CD4-positive, alpha-beta memory T cell (primary cell): ENCODE data around the gene HMHB1. TPM values are rescaled to one million over a fixed set of nuclear protein-coding genes. Genes with fewer than 3 reads are reported as not detected.

ENCODE experiments used
- CTCF ChIA-PET: fragments of 350-600 bp; sonication (Branson Sonifier 250); formaldehyde crosslinking; loops from one replicate; lab custom pipeline; 2021; ENCODE audit warnings: inconsistent platforms; ENCODE audit not compliant: partially characterized antibody; lab: Charles Lee
- POLR2A ChIA-PET: fragments of 350-600 bp; sonication (Branson Sonifier 250); formaldehyde crosslinking; loops from one replicate; lab custom pipeline; 2021; ENCODE audit not compliant: partially characterized antibody; lab: Charles Lee
- DNase-seq, 5 donors: peaks; one replicate each; pipeline versions ENCODE4 v3.0.0 to v3.0.0-alpha.2; 2020 to 2022; ENCODE audit warnings: mixed read lengths in 1 of 5
- H3K27ac ChIP-seq: one replicate; pipeline ENCODE4 v1.7.0; 2013; ENCODE audit warnings: low read depth, low read length
- H3K27me3 ChIP-seq: 2 replicates; pipeline ENCODE4 v1.7.0; 2013; ENCODE audit warnings: mild to moderate bottlenecking, low read length, moderate library complexity; ENCODE audit not compliant: insufficient read depth
- H3K36me3 ChIP-seq: 2 replicates; pipeline ENCODE4 v1.7.0; 2013; ENCODE audit warnings: mild to moderate bottlenecking, low read length, moderate library complexity; ENCODE audit not compliant: insufficient read depth
- H3K4me1 ChIP-seq: 2 replicates; pipeline ENCODE4 v1.7.0; 2013; ENCODE audit warnings: mild to moderate bottlenecking, low read length, moderate library complexity; ENCODE audit not compliant: insufficient read depth
- H3K4me3 ChIP-seq, 2 donors: one replicate each; pipeline ENCODE4 v1.7.0; 2013; ENCODE audit warnings: low read length in 2 of 2, mild to moderate bottlenecking in 1 of 2
- H3K9me3 ChIP-seq, 2 donors: one replicate each; pipeline ENCODE4 v1.7.0; 2013; ENCODE audit warnings: low read length in 2 of 2, control low read depth in 1 of 2; ENCODE audit not compliant: control insufficient read depth in 1 of 2
- H3K27ac Mint-ChIP-seq, 7 donors: one replicate each; pipeline ENCODE4 v1.8.0; 2020 to 2021; ENCODE audit warnings: mixed read lengths in 7 of 7, mild to moderate bottlenecking in 6 of 7, inconsistent platforms in 3 of 7, moderate library complexity in 3 of 7
- H3K27me3 Mint-ChIP-seq, 2 donors: one replicate each; pipeline ENCODE4 v1.8.0; 2020 to 2021; ENCODE audit warnings: mixed read lengths in 2 of 2
- H3K36me3 Mint-ChIP-seq, 2 donors: one replicate each; pipeline ENCODE4 v1.8.0; 2020 to 2021; ENCODE audit warnings: mixed read lengths in 2 of 2, inconsistent platforms in 1 of 2, mild to moderate bottlenecking in 1 of 2
- H3K4me1 Mint-ChIP-seq, 4 donors: one replicate each; pipeline ENCODE4 v1.8.0; 2020 to 2021; ENCODE audit warnings: mixed read lengths in 4 of 4, mild to moderate bottlenecking in 1 of 4
- H3K4me3 Mint-ChIP-seq, 8 donors: one replicate each; pipeline ENCODE4 v1.8.0; 2020 to 2021; ENCODE audit warnings: mixed read lengths in 8 of 8, mild to moderate bottlenecking in 7 of 8, moderate library complexity in 6 of 8, inconsistent platforms in 3 of 8
- H3K9me3 Mint-ChIP-seq, 8 donors: one replicate each; pipeline ENCODE4 v1.8.0; 2020 to 2021; ENCODE audit warnings: mixed read lengths in 8 of 8, mild to moderate bottlenecking in 5 of 8, inconsistent platforms in 3 of 8, moderate library complexity in 1 of 8
- intact Hi-C: fragments of 100-400 bp; cut with micrococcal nuclease; formaldehyde crosslinking; loops from one replicate; pipeline ENCODE4 v1.15.1; 2023
- polyA plus RNA-seq, 2 donors: library from polyadenylated mRNA; unstranded; fragments of 300-500 nt; fragmentation: Illumina TruSeq; gene quantifications; one replicate each; pipeline ENCODE4 v1.2.3, GENCODE V29; 2021
- total RNA-seq, 2 experiments: library from RNA; stranded (reverse); gene quantifications; one replicate each; pipeline ENCODE4 v1.2.3, GENCODE V29; 2021

The HMHB1 gene
- total and polyA plus RNA-seq, 4 experiments from 2014 or later = not detected

DNA sequence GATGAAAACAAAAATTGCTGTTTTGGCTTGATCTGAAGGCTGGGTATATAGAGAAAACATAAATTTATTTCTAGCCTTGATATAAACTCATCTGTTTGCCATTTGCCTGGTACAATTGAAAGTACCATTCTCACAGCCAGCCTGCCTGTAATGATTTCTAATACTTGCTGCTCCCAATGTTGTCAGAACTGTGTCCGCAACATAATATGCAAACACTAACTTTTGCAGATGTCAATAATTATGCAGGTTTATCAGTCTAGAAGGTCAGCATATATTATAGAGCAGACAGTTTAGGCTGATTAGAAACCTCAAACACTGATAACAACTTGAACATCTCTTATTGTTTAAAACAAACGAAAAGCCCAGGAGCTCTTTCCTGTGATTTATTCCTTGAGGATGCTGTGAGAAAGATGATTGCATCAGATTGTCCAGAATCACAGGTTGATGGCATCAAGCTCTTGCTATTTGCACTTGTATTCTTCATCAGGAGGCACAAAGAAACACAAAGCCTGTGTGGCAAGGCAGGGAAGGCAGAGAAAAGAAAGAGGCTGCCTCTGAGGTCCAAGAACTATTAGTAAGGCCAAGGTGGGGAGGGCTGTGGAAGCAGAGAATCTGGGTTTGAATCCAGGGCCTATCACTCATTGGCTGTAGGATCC is 21.4 kb upstream of the HMHB1 start:
- no peaks in the 10 kb centered on the region for H3K27me3 ChIP-seq
- no peak overlapping the region for H3K4me3 Mint-ChIP-seq
- H3K36me3 Mint-ChIP-seq = no peaks in the 10 kb centered on the region
- ChIA-PET CTCF (no interaction called here), POLR2A (no interaction called here)
- peaks cover 0 to 7% (median 0%) of the 10 kb centered on the region in 4 donors for H3K4me1 Mint-ChIP-seq
- no peaks in the 10 kb centered on the region for H3K36me3 ChIP-seq
- no peak overlapping the region for H3K27ac ChIP-seq
- no peaks in the 10 kb centered on the region for H3K9me3 ChIP-seq
- no peak overlapping the region for H3K4me3 ChIP-seq
- no peak for DNase-seq
- peaks cover 4 to 5% of the 10 kb centered on the region in 2 donors for H3K27me3 Mint-ChIP-seq
- H3K27ac Mint-ChIP-seq = no peak overlapping the region
- H3K9me3 Mint-ChIP-seq = peaks cover 0 to 4% (median 0%) of the 10 kb centered on the region in 8 donors
- intact Hi-C loops = no loop called here
- no peaks in the 10 kb centered on the region for H3K4me1 ChIP-seq

DNA sequence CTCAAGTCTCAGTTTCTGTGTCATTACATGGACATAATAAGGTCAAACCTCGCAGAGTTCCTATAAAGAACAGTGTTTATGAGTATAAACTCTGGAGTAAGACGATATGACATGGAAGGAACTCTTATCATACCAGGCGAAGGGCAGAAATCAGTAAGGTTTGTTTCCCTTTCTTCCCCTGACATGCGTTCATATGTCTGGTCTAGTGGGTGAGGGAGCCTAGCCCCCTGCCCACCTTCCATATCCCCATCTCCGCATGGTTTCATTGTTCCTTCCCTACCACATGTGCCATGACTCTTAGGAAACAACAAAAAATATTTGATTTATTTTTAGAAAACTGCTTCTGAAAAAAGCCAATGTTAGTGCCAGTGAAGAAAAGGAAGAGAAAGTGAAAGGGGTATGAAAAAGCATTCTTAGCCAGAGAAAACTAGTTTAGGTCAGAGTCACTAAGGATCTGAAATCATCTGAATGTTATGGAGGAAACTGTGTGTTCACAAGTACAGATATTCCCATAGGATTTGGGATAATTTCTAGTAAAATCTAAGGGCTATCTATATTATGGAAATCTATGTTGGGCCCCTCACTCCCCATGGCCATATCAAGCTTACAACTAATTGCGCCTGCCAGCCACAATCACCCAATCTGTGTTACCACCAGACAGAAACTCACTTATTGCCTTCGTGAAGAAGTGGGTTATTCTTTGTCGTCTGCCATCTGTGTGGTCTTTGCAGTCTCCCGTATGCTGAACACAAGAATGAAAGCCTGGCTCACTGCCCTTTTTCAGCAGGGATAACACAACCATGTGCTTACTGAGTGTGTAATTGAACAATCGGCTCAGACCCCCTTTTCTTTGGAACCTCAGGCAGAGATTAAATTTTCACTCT is 19.9 kb upstream of the HMHB1 start:
- Histone ChIP-seq H3K27ac (no peak overlapping the region), H3K4me3 (no peak overlapping the region), H3K36me3 (no peaks in the 10 kb centered on the region), H3K27me3 (no peaks in the 10 kb centered on the region), H3K9me3 (no peaks in the 10 kb centered on the region), H3K4me1 (no peaks in the 10 kb centered on the region)
- DNase-seq = no peak
- peak overlapping the region in 3 of 8 donors; percentile 5 to 50 (median 43) for H3K4me3 Mint-ChIP-seq
- ChIA-PET POLR2A (no interaction called here), CTCF (no interaction called here)
- intact Hi-C loops = no loop called here
- no peaks in the 10 kb centered on the region for H3K36me3 Mint-ChIP-seq
- peaks cover 0 to 7% (median 0%) of the 10 kb centered on the region in 4 donors for H3K4me1 Mint-ChIP-seq
- peaks cover 0 to 4% (median 0%) of the 10 kb centered on the region in 8 donors for H3K9me3 Mint-ChIP-seq
- peaks cover 3 to 4% of the 10 kb centered on the region in 2 donors for H3K27me3 Mint-ChIP-seq
- no peak overlapping the region for H3K27ac Mint-ChIP-seq

- H3K9me3 Mint-ChIP-seq = peaks cover 0 to 4% (median 0%) of the 10 kb centered on the region in 8 donors
- intact Hi-C loops = no loop called here
- Histone ChIP-seq H3K9me3 (no peaks in the 10 kb centered on the region), H3K36me3 (no peaks in the 10 kb centered on the region), H3K27ac (no peak overlapping the region), H3K4me1 (no peaks in the 10 kb centered on the region), H3K27me3 (no peaks in the 10 kb centered on the region), H3K4me3 (no peak overlapping the region)
- H3K4me3 Mint-ChIP-seq = no peak overlapping the region
- H3K36me3 Mint-ChIP-seq = no peaks in the 10 kb centered on the region
- H3K4me1 Mint-ChIP-seq = peaks cover 0 to 7% (median 0%) of the 10 kb centered on the region in 4 donors
- ChIA-PET POLR2A (no interaction called here), CTCF (interaction anchor here (0.6 to 0.7 kb wide), 2 partner anchors 8 to 15 kb away, joined by 3 to 5 read pairs; no protein-coding TSS in a partner anchor)
- H3K27ac Mint-ChIP-seq = no peak overlapping the region
- H3K27me3 Mint-ChIP-seq = peaks cover 3% of the 10 kb centered on the region in 2 donors
- DNase-seq = no peak
These were observed 18.7 kb upstream of the HMHB1 start for GRCh38 chr5:143793249-143793648.

DNA sequence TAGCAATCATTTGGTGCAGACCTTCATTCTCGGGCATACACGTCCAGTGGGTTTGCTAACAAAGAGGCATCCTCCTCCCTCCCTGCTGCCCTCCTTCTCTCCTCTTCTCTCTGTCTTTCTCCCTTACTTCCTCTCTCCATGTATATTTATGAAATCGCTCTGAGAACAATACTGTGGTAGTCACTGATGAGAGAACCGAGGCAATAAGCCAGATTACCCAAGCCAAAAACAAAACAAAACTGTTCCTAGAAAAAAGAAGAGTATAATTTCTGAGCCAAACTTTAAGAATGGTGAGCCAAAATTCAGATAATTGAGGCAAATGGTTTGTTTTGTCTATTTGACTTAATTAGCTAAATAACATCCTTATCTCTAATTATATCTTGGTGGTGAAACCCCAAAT is 15.8 kb upstream of the HMHB1 start:
- peaks cover 0 to 7% (median 0%) of the 10 kb centered on the region in 4 donors for H3K4me1 Mint-ChIP-seq
- H3K4me3 ChIP-seq = no peak overlapping the region
- no peak overlapping the region for H3K27ac Mint-ChIP-seq
- no peaks in the 10 kb centered on the region for H3K9me3 ChIP-seq
- DNase-seq = no peak
- H3K36me3 Mint-ChIP-seq = no peaks in the 10 kb centered on the region
- no peaks in the 10 kb centered on the region for H3K4me1 ChIP-seq
- intact Hi-C loops = no loop called here
- no peaks in the 10 kb centered on the region for H3K9me3 Mint-ChIP-seq
- no peaks in the 10 kb centered on the region for H3K27me3 ChIP-seq
- no peak overlapping the region for H3K27ac ChIP-seq
- ChIA-PET POLR2A (no interaction called here), CTCF (no interaction called here)
- no peaks in the 10 kb centered on the region for H3K36me3 ChIP-seq
- H3K27me3 Mint-ChIP-seq = peaks cover 3 to 5% of the 10 kb centered on the region in 2 donors
- no peak overlapping the region for H3K4me3 Mint-ChIP-seq

- H3K9me3 ChIP-seq = no peaks in the 10 kb centered on the region
- H3K36me3 ChIP-seq = no peaks in the 10 kb centered on the region
- peaks cover 3 to 5% of the 10 kb centered on the region in 2 donors for H3K27me3 Mint-ChIP-seq
- no peak overlapping the region for H3K4me3 ChIP-seq
- no peak overlapping the region for H3K27ac ChIP-seq
- no peaks in the 10 kb centered on the region for H3K36me3 Mint-ChIP-seq
- intact Hi-C loops = no loop called here
- no peaks in the 10 kb centered on the region for H3K4me1 ChIP-seq
- no peak for DNase-seq
- ChIA-PET POLR2A (no interaction called here), CTCF (no interaction called here)
- no peaks in the 10 kb centered on the region for H3K27me3 ChIP-seq
- no peaks in the 10 kb centered on the region for H3K9me3 Mint-ChIP-seq
- H3K4me1 Mint-ChIP-seq = peaks cover 0 to 7% (median 0%) of the 10 kb centered on the region in 4 donors
- no peak overlapping the region for H3K4me3 Mint-ChIP-seq
- no peak overlapping the region for H3K27ac Mint-ChIP-seq
These were observed 15.2 kb upstream of the HMHB1 start for GRCh38 chr5:143796753-143797152.

DNA sequence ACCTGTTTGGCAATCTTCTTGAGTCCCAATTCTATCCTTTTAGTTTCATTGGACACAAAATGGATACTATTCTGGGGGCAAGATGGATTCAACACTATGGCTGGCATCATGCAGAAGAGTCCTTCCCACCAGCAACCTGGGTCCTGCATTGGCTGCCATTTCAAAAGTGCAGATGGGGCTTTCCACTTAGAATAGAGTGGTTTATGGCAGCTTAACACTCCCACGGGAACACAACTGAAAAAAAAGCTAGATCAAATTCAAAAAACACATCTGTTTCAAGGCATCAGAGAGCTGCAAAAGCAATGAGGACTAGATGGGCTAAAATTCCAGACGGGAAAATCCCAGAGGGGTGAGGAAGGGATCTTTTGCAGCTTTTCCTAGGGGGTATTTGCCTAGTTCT is 11.2 kb upstream of the HMHB1 start:
- no peak overlapping the region for H3K27ac ChIP-seq
- CTCF ChIA-PET = no interaction called here
- no peak for DNase-seq

GRCh38 chr5:143801252-143801939 is 10.6 kb upstream of the HMHB1 start:
- no peaks in the 10 kb centered on the region for H3K36me3 Mint-ChIP-seq
- Histone ChIP-seq H3K36me3 (no peaks in the 10 kb centered on the region), H3K4me3 (no peak overlapping the region), H3K9me3 (no peaks in the 10 kb centered on the region), H3K27ac (no peak overlapping the region), H3K27me3 (no peaks in the 10 kb centered on the region), H3K4me1 (no peaks in the 10 kb centered on the region)
- no peak for DNase-seq
- no peak overlapping the region for H3K4me3 Mint-ChIP-seq
- ChIA-PET CTCF (interaction anchor here (0.5 to 1.1 kb wide), 2 partner anchors 8 to 887 kb away, joined by 3 to 5 read pairs; no protein-coding TSS in a partner anchor), POLR2A (no interaction called here)
- peaks cover 0 to under 1% (median 0%) of the 10 kb centered on the region in 4 donors for H3K4me1 Mint-ChIP-seq
- peaks cover 0 to 3% of the 10 kb centered on the region in 2 donors for H3K27me3 Mint-ChIP-seq
- intact Hi-C loops = no loop called here
- H3K27ac Mint-ChIP-seq = no peak overlapping the region
- no peaks in the 10 kb centered on the region for H3K9me3 Mint-ChIP-seq

More for the DNA sequence above, 11.2 kb upstream of the HMHB1 start:
- no peaks in the 10 kb centered on the region for H3K27me3 ChIP-seq
- H3K4me1 ChIP-seq = no peaks in the 10 kb centered on the region
- no peaks in the 10 kb centered on the region for H3K9me3 ChIP-seq
- no peak overlapping the region for H3K27ac Mint-ChIP-seq
- H3K4me1 Mint-ChIP-seq = no peaks in the 10 kb centered on the region
- H3K27me3 Mint-ChIP-seq = peaks cover 0 to 5% of the 10 kb centered on the region in 2 donors
- POLR2A ChIA-PET = no interaction called here
- H3K4me3 ChIP-seq = no peak overlapping the region
- no peaks in the 10 kb centered on the region for H3K36me3 ChIP-seq
- H3K9me3 Mint-ChIP-seq = no peaks in the 10 kb centered on the region
- intact Hi-C loops = no loop called here
- no peaks in the 10 kb centered on the region for H3K36me3 Mint-ChIP-seq
- no peak overlapping the region for H3K4me3 Mint-ChIP-seq
